ELF-1 (cell line): ENCODE data around the gene LENEP.

Experiments
- DNase-seq: peaks from one replicate; pipeline ENCODE4 v3.0.0-alpha.2; 2016; ENCODE audit warnings: low read depth, low spot score

LENEP gene

GRCh38 chr1:155010211-155010918, 17.0 kb downstream of the LENEP start:
- DNase-seq: no peak

GRCh38 chr1:155011004-155011416, 17.6 kb downstream of the LENEP start:
- DNase-seq: no peak

- no peak for DNase-seq
Measured at GRCh38 chr1:155011437-155012025, 18.1 kb downstream of the LENEP start.

GRCh38 chr1:155012026-155012546, 18.7 kb downstream of the LENEP start:
- peak; percentile 73 for DNase-seq

DNA sequence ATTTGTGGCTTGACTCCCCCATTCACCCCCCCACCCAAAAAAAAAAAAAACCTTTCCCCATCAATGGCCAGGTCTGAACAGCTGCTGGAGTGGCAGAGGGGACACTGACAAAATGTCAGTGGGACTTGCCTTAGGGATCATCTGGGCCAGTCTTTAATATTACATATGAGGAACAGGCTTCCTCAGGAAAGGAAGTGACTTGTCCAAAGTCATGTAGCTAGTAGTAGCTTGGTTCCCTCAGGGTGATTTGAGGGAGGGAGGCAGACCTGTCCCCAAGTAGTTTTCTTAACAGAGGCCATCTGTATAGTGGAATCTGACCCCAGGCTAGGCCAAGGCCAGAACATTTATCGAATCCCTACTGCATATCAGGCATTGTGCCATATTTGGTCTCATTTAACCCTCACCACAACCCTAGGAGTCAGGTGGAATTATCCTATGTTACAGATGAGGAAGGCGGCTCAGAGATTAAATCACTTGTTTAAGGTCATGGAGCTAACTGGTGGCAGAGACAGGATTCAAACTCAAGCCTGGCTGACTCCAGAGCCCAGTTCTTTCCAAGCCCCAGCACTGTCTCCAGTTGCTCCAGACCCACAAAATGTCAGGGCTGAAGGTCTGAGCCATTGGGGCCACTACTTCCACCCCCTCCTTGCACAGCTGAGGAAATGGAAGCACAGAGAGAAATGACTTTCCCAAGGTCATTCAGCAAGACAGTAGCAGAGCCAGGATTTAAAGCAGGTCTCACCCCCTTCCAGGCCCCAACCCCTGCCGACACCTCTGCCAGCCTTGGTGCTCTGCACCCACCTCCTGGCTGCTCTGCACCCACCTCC, 19.6 kb downstream of the LENEP start:
- DNase-seq: no peak

GRCh38 chr1:155013632-155014031, 20.2 kb downstream of the LENEP start:
- DNase-seq: no peak

DNA sequence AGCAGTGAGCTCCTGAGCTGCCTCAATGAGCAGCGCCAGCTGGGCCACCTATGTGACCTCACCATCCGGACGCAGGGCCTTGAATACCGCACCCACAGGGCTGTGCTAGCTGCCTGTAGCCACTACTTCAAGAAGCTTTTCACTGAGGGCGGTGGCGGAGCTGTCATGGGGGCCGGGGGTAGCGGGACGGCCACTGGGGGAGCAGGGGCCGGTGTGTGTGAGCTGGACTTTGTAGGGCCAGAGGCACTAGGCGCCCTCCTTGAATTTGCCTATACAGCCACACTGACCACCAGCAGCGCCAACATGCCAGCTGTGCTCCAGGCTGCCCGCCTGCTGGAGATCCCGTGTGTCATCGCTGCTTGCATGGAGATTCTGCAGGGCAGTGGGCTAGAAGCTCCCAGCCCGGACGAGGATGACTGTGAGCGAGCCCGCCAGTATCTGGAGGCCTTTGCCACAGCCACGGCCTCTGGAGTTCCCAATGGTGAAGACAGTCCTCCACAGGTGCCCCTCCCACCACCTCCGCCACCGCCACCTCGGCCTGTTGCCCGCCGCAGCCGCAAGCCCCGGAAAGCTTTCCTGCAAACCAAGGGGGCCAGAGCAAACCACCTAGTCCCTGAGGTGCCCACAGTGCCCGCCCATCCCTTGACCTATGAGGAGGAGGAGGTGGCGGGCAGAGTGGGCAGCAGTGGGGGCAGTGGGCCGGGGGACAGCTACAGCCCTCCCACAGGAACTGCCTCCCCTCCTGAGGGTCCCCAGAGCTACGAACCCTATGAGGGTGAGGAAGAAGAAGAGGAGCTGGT, 21.5 kb downstream of the LENEP start:
- no peak for DNase-seq

DNA sequence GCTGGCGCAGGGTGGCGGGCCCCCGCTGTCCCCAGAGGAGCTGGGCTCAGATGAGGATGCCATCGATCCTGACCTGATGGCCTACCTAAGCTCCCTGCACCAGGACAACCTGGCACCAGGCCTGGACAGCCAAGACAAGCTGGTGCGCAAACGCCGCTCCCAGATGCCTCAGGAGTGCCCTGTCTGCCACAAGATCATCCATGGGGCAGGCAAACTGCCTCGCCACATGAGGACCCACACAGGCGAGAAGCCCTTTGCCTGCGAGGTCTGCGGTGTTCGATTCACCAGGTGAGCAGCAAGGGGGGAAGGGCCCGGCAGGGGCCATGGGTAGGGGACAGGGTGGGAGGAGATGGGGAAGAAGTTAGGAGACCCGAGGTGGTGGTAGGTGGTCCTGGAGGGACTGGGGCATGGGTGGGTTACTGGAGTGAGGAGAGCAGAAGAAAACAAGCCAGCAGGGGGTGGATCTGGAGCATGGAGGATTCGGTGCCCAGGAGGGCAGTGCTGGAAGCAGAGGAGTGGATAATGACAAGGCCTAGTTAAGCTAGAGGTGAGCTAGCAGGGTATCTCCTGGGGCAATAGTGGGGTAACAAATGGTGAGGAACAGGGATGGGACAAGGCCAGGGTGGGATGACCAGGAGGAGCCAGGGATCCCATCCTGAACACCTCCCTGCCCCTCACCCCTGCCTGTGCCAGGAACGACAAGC, 22.3 kb downstream of the LENEP start:
- DNase-seq: no peak

DNA sequence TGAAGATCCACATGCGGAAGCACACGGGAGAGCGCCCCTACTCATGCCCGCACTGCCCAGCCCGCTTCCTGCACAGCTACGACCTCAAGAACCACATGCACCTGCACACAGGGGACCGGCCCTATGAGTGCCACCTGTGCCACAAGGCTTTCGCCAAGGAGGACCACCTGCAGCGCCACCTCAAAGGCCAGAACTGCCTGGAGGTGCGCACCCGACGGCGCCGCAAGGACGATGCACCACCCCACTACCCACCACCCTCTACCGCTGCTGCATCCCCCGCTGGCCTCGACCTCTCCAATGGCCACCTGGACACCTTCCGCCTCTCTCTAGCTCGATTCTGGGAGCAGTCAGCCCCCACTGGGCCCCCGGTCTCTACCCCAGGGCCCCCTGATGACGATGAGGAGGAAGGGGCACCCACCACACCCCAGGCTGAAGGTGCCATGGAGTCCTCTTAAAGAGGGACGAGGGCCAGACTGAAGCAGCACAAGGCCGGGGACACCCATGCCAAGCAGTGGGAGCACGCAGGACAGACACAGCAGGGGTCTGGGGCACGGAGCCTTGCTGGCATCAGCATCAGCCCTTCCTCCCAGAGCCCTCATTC, 22.9 kb downstream of the LENEP start:
- no peak for DNase-seq

DNA sequence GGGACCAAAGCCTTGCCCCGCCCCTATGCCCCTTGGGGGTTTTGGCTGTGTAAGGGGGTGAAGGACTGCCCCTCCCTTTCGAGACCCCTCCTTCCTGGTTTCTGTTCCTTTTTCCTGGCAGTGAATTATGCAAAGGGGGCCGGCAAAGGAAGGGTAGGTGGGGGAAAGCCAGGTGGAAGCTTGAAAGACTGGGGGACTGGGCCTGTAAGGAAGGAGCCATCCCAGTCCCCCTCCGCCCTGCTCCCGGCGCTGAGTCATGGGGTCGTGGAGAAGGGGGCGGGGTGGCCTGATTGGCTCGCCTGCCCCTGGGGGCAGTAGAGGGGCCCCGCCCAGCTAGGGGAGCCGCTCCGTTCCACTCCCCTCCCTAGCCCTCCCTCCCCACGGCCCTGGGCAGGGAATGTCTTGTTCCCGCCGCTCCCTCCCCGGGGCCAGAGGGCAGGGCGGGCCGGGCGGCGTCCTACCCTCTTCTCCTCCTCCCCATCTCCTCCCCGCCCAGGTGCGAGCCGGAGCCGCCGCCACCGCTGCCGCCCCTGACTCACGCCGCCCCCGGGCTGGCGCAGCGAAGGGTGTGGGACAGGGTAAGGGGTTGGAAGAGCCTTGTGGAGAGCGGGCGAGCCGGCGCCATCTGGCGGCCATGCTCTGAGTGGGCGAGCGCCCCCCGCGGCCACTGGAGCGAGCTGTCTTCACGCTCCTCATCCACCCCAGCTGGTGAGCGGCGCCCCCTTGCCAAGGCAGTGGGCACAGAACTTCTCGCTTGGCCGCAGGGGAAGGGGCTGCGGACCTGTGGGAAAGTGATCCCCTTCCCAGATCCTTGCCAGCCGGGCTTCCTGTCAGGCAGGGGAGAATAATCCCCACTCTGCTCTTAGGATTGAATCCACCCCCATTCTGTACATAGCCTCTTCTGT, 23.9 kb downstream of the LENEP start:
- DNase-seq: peak; percentile 99

DNA sequence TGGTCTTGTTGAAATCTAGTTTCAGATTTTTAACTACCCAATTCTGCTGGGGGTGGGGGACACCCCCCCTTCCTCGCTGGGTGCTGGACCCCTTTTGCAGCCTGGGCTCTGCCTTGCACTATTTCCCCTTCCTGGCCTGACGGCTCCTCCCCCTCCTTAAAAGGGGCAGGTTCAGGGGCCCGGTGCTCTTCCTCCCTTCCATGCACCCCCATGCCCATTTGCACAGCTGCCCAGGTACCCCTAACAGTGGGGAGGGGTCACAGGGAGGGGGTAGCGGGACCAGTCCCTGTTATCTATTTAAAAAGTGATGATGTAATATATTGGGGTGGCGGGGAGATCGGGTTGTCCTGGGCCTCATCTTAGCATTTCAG, 24.5 kb downstream of the LENEP start:
- DNase-seq: no peak

GRCh38 chr1:155018617-155019348, 25.4 kb downstream of the LENEP start:
- no peak for DNase-seq

DNA sequence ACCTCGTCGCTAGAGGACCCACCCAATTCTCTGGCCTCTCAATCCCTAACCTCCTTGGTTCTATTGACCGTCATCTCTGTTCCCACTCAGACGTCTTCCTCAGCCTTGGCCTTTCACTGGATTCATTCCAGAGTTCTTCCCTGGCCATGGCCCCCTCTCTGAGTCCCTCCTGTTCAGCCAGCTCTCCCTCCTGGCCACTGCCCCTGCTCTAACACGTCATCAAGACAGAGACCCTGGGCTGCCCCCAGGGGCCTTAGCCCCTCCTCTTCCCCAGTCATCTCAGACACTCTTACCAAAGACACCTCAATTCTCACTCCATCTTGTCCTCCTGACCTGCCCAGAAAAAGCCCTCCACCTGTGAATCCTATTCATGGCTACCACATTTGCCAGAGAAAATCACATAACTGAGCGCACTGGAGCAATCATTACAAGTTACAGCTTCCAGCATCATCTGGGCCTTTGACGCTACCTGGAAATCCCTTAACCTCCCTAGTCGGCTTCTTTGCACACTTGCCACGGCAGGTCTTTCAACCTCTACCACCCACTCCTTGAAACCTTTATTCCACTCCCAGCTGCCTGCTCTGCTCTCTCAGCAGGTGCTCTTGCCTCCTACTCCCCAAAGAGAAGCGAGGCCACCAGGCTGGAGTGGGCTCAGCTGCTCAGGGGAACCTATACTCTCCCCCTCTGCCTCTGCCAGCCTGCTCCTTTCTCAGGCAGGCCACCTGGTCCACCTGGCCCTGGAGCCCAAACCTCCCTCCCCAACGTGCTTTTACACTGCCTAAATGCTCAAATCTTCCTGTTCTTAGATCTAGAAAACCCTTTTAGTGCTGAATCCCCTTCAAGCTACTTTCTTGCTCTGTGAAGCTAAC, 26.2 kb downstream of the LENEP start:
- no peak for DNase-seq

DNA sequence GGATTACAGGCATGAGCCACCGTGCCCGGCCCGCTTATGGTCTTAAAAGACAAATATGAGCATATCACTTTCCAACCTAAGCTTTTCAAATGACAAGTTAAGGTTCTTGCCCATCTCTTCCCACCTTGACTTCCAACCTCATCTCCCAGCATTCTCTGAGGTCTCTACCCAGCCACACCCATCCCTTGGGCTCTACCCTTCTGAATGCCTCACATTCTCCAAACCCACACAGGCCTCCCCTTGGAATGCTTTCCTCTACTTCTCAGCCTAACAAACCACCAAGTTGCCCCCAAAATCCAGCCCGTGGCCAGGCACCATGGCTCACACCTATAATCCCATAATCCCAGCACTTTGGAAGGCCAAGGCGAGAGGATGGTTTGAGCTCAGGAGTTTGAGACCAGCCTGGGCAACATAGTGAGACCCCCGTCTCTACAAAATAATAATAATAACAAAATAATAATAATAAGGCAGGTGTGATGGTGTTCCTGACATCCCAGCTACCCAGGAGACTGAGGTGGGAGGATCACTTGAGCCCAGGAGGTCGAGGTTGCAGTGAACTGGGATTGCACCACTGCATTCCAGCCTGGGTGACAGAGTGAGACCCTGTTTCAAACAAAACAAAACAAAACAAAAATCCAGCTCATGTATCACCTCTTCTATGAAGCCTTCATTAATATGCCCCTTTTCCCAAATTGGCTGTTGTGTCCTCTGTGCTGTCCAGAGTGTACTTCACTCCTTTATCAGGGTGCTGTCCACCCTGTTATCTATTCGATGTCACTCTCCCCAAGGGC, 28.9 kb downstream of the LENEP start:
- peak; percentile 39 for DNase-seq

- DNase-seq: no peak
Measured at GRCh38 chr1:155022927-155023236, 29.5 kb downstream of the LENEP start.

- no peak for DNase-seq
Measured at GRCh38 chr1:155023627-155024026, 30.2 kb downstream of the LENEP start.

DNA sequence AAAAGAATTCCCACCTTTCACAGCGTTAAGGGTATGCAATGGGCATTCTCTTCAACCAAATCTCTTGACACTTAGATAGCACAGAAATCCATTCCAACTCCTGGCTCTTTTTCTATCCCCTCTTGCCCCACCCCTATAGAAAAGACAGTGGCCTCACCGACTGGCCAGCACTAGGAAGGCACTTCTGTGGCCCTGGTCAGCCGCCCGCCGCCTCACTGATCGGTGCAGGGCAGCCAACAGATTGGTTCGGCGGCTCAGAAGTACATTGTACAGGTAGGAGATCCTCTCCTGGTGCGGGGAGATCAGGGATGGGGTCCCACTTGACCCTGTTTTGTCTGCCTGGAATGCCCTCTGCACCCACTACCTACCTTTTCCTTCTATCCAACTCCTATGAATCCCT, 30.9 kb downstream of the LENEP start:
- DNase-seq: no peak
